PC-9 (cell line): ENCODE results near the gene ATP11A.

Experiments
- EZH2 ChIP-seq: fragments of 200-600 bp; sonication (generic); IDR thresholded peaks from 2 replicates; pipeline ENCODE4 v1.8.0; 2017; ENCODE audit warnings: antibody characterized with exemption, low read depth
- TF ChIP-seq, protein P1 (sequence below): fragments of 200-600 bp; sonication (generic); conservative IDR thresholded peaks from 2 replicates; pipeline ENCODE4 v1.6.1; 2017; ENCODE audit warnings: mixed run types, antibody characterized with exemption, mild to moderate bottlenecking, moderate library complexity

DNA sequence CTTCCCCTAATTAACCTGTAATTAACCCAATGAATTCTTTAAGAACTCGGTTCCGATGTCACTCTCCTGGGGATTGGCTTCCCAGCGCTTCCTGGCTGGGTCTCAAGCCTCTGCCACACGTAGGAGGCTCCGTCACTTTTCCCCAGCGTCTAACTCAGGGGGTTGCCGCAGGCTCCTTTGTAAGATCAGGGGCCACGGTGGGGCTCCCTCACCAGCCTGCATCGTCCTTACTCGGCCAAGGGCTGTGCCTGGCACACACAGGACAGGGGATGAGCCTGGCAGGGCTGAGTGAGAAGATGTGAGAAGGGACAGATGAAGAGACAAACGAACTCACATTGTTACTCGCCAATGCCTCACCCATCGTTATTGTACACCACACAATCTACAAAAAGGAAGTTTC lies 20.9 kb upstream of the ATP11A start:
- TF ChIP-seq, protein P1, sequence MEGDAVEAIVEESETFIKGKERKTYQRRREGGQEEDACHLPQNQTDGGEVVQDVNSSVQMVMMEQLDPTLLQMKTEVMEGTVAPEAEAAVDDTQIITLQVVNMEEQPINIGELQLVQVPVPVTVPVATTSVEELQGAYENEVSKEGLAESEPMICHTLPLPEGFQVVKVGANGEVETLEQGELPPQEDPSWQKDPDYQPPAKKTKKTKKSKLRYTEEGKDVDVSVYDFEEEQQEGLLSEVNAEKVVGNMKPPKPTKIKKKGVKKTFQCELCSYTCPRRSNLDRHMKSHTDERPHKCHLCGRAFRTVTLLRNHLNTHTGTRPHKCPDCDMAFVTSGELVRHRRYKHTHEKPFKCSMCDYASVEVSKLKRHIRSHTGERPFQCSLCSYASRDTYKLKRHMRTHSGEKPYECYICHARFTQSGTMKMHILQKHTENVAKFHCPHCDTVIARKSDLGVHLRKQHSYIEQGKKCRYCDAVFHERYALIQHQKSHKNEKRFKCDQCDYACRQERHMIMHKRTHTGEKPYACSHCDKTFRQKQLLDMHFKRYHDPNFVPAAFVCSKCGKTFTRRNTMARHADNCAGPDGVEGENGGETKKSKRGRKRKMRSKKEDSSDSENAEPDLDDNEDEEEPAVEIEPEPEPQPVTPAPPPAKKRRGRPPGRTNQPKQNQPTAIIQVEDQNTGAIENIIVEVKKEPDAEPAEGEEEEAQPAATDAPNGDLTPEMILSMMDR, result no peak
- no peak for TF ChIP-seq EZH2
